HL-60 (cell line): Measurements from ENCODE around the gene ATF6.
A peak's percentile ranks its signal among the peaks of the same experiment; 100 is the strongest.

Experiments used
- DNase-seq, 2 experiments: peaks; one replicate each; pipeline ENCODE4 v3.0.0-alpha.2; 2010 to 2020; ENCODE audit warnings: low read depth in 1 of 2, low spot score in 1 of 2
- H3K27ac ChIP-seq: fragments of 250-450 bp; sonication (Bioruptor Pico); replicated peaks from 2 replicates; pipeline ENCODE4 v1.5.1; 2020; ENCODE audit warnings: mild to moderate bottlenecking, moderate library complexity
- H3K27me3 ChIP-seq: fragments of 250-450 bp; sonication (Bioruptor Pico); 2 replicates; pipeline ENCODE4 v1.5.1; 2021; ENCODE audit warnings: mild to moderate bottlenecking, moderate library complexity; ENCODE audit not compliant: insufficient read depth, poor library complexity, severe bottlenecking
- H3K4me3 ChIP-seq: replicated peaks from 2 replicates; pipeline ENCODE4 v1.5.1; 2011; ENCODE audit warnings: mild to moderate bottlenecking, control low read depth, low read length; ENCODE audit not compliant: insufficient read depth
- GABPA ChIP-seq: IDR thresholded peaks from 2 replicates; pipeline ENCODE4 v1.6.1; 2012; ENCODE audit warnings: low read depth
- POLR2AphosphoS5 ChIP-seq: IDR thresholded peaks from 2 replicates; pipeline ENCODE4 v1.6.1; 2012; ENCODE audit warnings: low read depth
- SPI1 ChIP-seq: IDR thresholded peaks from 2 replicates; pipeline ENCODE4 v1.6.1; 2012; ENCODE audit warnings: low read depth, mild to moderate bottlenecking, borderline replicate concordance
- TF ChIP-seq, protein P1 (sequence below): IDR thresholded peaks from 2 replicates; pipeline ENCODE4 v1.6.1; 2012; ENCODE audit warnings: low read depth; ENCODE audit not compliant: insufficient replicate concordance
- TF ChIP-seq, protein P2 (sequence below): IDR thresholded peaks from one replicate; pipeline ENCODE4 v1.5.1; 2011; ENCODE audit warnings: low read length, control low read depth, inconsistent platforms; ENCODE audit not compliant: insufficient read depth

Gene ATF6

DNA sequence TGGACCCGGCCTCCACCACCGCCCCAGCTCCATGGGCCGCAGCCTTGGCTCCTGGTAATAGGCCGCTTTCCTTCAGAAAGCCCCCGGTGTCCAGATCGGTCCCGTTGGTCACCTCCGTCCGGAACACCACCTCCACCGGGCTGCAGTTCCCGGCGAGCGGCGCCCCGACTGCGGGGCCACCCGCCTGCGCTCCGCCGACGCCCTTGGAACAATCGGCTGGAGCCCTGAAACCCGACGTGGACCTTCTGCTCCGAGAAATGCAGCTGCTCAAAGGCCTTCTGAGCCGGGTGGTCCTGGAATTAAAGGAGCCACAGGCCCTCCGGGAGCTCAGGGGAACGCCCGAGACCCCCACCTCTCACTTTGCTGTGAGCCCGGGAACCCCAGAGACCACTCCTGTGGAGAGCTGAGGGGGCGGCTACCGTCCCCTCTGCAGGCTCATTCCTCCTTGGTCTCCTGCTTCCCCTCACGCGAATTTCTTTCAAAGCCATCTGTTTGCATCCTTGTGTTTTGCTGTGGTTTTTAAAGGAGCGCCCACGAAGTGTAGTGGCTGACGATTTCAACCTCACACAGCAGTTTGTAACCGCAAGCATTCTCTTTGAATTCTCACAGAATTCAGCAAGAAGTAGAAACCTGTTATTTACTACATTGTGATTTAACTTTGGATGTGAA, 38.7 kb upstream of the ATF6 start:
- DNase-seq: peak in 1 of 2 experiments; percentile 68
- Histone ChIP-seq H3K4me3 (peak overlapping the region; percentile 61), H3K27me3 (no peaks in the 10 kb centered on the region), H3K27ac (peak overlapping the region; percentile 59)
- TF ChIP-seq, protein P1, sequence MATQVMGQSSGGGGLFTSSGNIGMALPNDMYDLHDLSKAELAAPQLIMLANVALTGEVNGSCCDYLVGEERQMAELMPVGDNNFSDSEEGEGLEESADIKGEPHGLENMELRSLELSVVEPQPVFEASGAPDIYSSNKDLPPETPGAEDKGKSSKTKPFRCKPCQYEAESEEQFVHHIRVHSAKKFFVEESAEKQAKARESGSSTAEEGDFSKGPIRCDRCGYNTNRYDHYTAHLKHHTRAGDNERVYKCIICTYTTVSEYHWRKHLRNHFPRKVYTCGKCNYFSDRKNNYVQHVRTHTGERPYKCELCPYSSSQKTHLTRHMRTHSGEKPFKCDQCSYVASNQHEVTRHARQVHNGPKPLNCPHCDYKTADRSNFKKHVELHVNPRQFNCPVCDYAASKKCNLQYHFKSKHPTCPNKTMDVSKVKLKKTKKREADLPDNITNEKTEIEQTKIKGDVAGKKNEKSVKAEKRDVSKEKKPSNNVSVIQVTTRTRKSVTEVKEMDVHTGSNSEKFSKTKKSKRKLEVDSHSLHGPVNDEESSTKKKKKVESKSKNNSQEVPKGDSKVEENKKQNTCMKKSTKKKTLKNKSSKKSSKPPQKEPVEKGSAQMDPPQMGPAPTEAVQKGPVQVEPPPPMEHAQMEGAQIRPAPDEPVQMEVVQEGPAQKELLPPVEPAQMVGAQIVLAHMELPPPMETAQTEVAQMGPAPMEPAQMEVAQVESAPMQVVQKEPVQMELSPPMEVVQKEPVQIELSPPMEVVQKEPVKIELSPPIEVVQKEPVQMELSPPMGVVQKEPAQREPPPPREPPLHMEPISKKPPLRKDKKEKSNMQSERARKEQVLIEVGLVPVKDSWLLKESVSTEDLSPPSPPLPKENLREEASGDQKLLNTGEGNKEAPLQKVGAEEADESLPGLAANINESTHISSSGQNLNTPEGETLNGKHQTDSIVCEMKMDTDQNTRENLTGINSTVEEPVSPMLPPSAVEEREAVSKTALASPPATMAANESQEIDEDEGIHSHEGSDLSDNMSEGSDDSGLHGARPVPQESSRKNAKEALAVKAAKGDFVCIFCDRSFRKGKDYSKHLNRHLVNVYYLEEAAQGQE: no peak
- TF ChIP-seq SPI1 (no peak), GABPA (no peak), POLR2AphosphoS5 (no peak; the same call in 1 of the 2 replicates)
- TF ChIP-seq, protein P2, sequence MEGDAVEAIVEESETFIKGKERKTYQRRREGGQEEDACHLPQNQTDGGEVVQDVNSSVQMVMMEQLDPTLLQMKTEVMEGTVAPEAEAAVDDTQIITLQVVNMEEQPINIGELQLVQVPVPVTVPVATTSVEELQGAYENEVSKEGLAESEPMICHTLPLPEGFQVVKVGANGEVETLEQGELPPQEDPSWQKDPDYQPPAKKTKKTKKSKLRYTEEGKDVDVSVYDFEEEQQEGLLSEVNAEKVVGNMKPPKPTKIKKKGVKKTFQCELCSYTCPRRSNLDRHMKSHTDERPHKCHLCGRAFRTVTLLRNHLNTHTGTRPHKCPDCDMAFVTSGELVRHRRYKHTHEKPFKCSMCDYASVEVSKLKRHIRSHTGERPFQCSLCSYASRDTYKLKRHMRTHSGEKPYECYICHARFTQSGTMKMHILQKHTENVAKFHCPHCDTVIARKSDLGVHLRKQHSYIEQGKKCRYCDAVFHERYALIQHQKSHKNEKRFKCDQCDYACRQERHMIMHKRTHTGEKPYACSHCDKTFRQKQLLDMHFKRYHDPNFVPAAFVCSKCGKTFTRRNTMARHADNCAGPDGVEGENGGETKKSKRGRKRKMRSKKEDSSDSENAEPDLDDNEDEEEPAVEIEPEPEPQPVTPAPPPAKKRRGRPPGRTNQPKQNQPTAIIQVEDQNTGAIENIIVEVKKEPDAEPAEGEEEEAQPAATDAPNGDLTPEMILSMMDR: no peak

DNA sequence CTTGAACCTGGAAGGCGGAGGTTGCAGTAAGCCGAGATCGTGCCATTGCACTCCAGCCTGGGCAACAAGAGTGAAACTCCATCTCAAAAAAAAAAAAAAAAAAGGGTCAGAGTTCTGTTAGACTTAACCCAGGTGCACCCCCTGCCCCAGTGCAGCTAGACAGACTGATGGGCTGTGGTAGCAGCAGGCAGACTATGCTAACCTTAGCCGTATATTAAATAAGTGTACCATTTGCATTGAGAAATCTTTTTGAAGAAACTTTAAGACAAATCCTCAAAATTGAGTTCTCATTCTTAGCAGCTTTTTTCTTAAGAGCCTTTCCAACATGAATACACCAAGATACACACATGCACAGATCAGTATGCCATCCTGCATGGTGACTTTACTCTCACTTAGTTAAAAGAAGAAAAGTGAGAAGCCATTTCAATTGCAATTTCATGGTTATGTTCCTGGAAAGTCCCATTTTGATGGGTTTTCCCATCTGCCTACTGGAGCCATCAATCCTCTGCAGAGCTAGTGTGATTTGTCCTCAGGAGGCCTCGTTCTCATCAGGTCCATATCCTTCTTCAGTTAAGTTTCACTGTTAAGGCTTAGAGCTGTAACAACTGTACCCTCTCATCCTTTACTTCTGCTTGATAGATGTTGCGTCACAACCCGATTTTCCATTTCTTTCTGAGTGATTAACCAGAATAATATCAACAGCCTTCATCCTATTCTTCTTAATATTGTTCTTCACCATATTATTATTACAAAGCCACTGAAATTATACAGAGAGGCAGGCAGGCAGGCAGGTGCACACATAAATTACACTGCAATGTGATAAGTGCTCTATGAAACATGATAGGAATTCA, 37.5 kb upstream of the ATF6 start:
- Histone ChIP-seq H3K27me3 (no peaks in the 10 kb centered on the region), H3K4me3 (no peak overlapping the region), H3K27ac (no peak overlapping the region)
- no peak for DNase-seq
- TF ChIP-seq, protein P2: no peak
- TF ChIP-seq SPI1 (no peak), GABPA (no peak), POLR2AphosphoS5 (no peak)
- TF ChIP-seq, protein P1: no peak

DNA sequence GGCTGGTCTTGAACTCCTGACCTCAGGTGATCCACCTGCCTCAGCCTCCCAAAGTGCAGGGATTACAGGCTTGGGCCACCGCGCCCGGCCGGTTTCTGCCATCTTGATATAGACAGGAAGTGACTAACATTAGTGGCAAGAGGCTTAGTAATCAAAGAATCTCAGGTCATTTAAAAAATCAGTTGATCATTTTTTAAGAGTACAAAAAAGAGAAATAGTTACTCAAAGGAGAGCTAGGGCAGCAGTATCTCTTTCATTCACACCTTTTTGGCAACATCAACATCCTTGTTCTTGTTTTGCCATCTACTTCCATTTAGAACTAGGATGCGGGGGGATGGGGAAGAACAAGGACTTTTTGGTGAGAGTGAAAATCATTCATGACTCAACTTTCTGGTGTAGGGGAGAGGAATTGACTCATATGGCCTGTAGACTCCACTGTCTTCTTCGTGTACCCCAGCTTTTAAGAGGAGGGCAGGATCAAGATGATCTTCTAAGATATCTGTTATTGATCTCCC, 36.0 kb upstream of the ATF6 start:
- TF ChIP-seq POLR2AphosphoS5: no peak
- TF ChIP-seq, protein P1: no peak
- no peak for TF ChIP-seq GABPA
- no peak for TF ChIP-seq SPI1
- TF ChIP-seq, protein P2: no peak
- Histone ChIP-seq H3K27me3 (no peaks in the 10 kb centered on the region), H3K4me3 (no peak overlapping the region), H3K27ac (no peak overlapping the region)
- DNase-seq: peak in 1 of 2 experiments; percentile 18
